ENCODE measurements around the gene SLF2. TPM values are rescaled to one million over a fixed set of nuclear protein-coding genes. Genes with fewer than 3 reads are reported as not detected.

Gene SLF2
- total RNA-seq, 1 donor = 39.1 TPM

DNA sequence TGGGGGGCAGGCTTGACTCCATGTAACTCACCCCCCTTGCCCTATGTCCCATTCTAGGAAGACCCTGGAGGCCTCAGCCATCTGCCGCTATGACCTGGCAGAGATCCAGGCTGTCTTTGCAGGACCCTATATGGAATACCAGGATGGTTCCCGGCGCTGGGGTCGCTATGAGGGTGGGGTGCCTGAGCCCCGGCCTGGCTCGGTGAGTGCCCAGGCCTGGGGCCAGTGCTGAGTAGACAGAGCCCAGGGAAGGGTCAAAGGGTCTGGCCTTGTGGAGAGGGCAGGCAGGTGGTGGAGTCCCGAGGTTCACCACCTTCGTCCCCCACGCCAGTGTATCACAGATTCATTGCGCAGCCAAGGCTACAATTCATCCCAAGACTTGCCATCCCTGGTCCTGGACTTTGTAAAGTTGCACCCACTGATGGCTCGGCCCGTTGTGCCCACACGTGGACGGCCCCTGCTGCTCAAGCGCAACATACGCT lies 67.1 kb downstream of the SLF2 start:
- Histone ChIP-seq H3K4me1 (ENCODE audit: insufficient read depth, low read length) (no peaks in the 10 kb centered on the region), H4K20me1 (ENCODE audit: insufficient read depth, low read length) (no peaks in the 10 kb centered on the region), H3K9me3 (ENCODE audit: low read depth, low read length) (no peaks in the 10 kb centered on the region), H3K27me3 (ENCODE audit: insufficient read depth, low read length) (no peaks in the 10 kb centered on the region), H2AFZ (ENCODE audit: low read length) (no peak overlapping the region), H3K27ac (ENCODE audit: low read depth, low read length) (no peak overlapping the region), H3K79me2 (ENCODE audit: insufficient read depth, low read length) (no peaks in the 10 kb centered on the region), H3K36me3 (ENCODE audit: insufficient read depth, low read length) (peaks cover 13% of the 10 kb centered on the region), H3K4me3 (ENCODE audit: insufficient read depth, low read length) (no peak overlapping the region), H3K4me2 (ENCODE audit: insufficient read depth, low read length) (no peak overlapping the region)
- TF ChIP-seq, protein P1, sequence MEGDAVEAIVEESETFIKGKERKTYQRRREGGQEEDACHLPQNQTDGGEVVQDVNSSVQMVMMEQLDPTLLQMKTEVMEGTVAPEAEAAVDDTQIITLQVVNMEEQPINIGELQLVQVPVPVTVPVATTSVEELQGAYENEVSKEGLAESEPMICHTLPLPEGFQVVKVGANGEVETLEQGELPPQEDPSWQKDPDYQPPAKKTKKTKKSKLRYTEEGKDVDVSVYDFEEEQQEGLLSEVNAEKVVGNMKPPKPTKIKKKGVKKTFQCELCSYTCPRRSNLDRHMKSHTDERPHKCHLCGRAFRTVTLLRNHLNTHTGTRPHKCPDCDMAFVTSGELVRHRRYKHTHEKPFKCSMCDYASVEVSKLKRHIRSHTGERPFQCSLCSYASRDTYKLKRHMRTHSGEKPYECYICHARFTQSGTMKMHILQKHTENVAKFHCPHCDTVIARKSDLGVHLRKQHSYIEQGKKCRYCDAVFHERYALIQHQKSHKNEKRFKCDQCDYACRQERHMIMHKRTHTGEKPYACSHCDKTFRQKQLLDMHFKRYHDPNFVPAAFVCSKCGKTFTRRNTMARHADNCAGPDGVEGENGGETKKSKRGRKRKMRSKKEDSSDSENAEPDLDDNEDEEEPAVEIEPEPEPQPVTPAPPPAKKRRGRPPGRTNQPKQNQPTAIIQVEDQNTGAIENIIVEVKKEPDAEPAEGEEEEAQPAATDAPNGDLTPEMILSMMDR (IDR thresholded peaks at IDR 0.05; ENCODE audit: extremely low read depth, low read depth, low read length) = no peak
- DNase-seq (ENCODE audit: insufficient read length, low spot score, missing footprints) = no peak

DNA sequence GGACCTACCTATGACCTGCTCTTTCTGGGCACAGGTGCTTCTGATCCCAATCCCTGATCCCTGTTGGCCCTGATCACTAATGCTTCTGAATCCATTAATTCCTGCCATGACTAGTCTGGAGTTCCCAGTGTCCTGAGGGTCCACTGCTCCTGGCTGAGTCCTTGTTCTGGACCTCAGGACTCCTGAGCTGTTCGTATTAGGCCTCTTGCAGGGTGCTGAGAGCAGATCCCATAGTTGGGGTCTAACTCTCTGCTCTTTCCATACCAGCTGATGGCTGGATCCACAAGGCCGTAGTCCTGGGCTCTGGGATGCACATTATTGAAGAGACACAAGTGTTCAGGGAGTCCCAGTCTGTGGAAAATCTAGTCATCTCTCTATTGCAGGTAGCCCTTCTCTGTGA lies 67.5 kb downstream of the SLF2 start:
- TF ChIP-seq, protein P1 (IDR thresholded peaks at IDR 0.05; ENCODE audit: extremely low read depth, low read depth, low read length) = no peak
- Histone ChIP-seq H3K27ac (ENCODE audit: low read depth, low read length) (no peak overlapping the region), H3K4me1 (ENCODE audit: insufficient read depth, low read length) (no peaks in the 10 kb centered on the region), H2AFZ (ENCODE audit: low read length) (no peak overlapping the region), H3K9me3 (ENCODE audit: low read depth, low read length) (no peaks in the 10 kb centered on the region), H4K20me1 (ENCODE audit: insufficient read depth, low read length) (no peaks in the 10 kb centered on the region), H3K4me3 (ENCODE audit: insufficient read depth, low read length) (no peak overlapping the region), H3K4me2 (ENCODE audit: insufficient read depth, low read length) (no peak overlapping the region), H3K36me3 (ENCODE audit: insufficient read depth, low read length) (peaks cover 18% of the 10 kb centered on the region), H3K27me3 (ENCODE audit: insufficient read depth, low read length) (no peaks in the 10 kb centered on the region), H3K79me2 (ENCODE audit: insufficient read depth, low read length) (no peaks in the 10 kb centered on the region)
- no peak for DNase-seq (ENCODE audit: insufficient read length, low spot score, missing footprints)

DNA sequence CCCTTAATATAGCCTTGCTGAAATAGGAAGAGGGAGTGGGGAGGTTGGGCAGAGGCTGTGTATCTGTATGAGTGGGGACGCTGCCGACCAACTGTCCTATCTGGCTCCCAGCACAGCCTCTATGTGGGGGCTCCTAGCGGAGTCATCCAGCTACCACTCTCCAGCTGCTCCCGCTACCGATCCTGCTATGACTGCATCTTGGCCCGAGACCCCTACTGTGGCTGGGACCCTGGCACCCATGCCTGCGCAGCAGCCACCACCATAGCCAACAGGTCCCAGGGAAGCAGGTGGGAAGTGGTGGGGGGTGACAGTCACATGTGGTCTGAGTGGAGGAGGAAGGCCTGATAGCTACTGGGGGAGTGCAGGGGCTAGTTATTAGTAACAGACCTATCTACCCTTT lies 67.9 kb downstream of the SLF2 start:
- Histone ChIP-seq H3K27me3 (ENCODE audit: insufficient read depth, low read length) (no peaks in the 10 kb centered on the region), H3K4me3 (ENCODE audit: insufficient read depth, low read length) (no peak overlapping the region), H3K4me1 (ENCODE audit: insufficient read depth, low read length) (no peaks in the 10 kb centered on the region), H3K27ac (ENCODE audit: low read depth, low read length) (no peak overlapping the region), H4K20me1 (ENCODE audit: insufficient read depth, low read length) (no peaks in the 10 kb centered on the region), H2AFZ (ENCODE audit: low read length) (no peak overlapping the region), H3K9me3 (ENCODE audit: low read depth, low read length) (no peaks in the 10 kb centered on the region), H3K36me3 (ENCODE audit: insufficient read depth, low read length) (peaks cover 19% of the 10 kb centered on the region), H3K4me2 (ENCODE audit: insufficient read depth, low read length) (no peak overlapping the region), H3K79me2 (ENCODE audit: insufficient read depth, low read length) (no peaks in the 10 kb centered on the region)
- TF ChIP-seq, protein P1 (IDR thresholded peaks at IDR 0.05; ENCODE audit: extremely low read depth, low read depth, low read length) = no peak
- no peak for DNase-seq (ENCODE audit: insufficient read length, low spot score, missing footprints)

DNA sequence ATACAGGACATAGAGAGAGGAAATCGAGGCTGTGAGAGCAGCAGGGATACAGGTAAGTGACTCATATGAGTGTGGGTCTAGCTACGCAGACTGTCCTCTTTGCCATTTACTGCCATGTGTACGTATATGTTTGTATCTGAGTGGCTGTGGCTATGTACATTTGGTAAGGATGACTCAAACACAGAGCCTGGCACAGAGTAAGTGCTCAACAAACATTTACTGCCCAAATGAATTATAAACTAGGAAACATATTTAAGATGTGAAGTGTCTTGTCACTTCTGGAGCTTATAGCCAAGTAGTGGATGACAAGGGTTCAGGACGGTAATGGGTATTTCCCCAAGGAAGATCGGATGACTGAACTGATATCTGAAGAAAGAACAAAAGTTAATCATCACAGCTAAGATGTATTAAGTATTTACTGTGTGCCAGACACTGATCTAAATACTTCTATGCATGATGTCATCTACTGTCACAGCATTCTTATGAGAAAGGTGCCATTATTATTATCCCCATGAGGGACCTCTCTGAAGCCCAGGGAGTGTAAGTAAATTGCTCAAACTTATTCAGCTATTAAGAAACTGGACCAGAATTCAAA lies 68.5 kb downstream of the SLF2 start:
- H3K9me3 ChIP-seq (ENCODE audit: low read depth, low read length) = no peaks in the 10 kb centered on the region
- TF ChIP-seq, protein P1 (IDR thresholded peaks at IDR 0.05; ENCODE audit: extremely low read depth, low read depth, low read length) = no peak
- no peak overlapping the region for H3K27ac ChIP-seq (ENCODE audit: low read depth, low read length)
- H3K79me2 ChIP-seq (ENCODE audit: insufficient read depth, low read length) = peaks cover 5% of the 10 kb centered on the region
- H3K4me3 ChIP-seq (ENCODE audit: insufficient read depth, low read length) = no peak overlapping the region
- no peak for DNase-seq (ENCODE audit: insufficient read length, low spot score, missing footprints)
- H3K4me1 ChIP-seq (ENCODE audit: insufficient read depth, low read length) = peaks cover 4% of the 10 kb centered on the region
- no peaks in the 10 kb centered on the region for H4K20me1 ChIP-seq (ENCODE audit: insufficient read depth, low read length)
- H3K4me2 ChIP-seq (ENCODE audit: insufficient read depth, low read length) = no peak overlapping the region
- no peaks in the 10 kb centered on the region for H3K27me3 ChIP-seq (ENCODE audit: insufficient read depth, low read length)
- no peak overlapping the region for H2AFZ ChIP-seq (ENCODE audit: low read length)
- H3K36me3 ChIP-seq (ENCODE audit: insufficient read depth, low read length) = peaks cover 19% of the 10 kb centered on the region

All from osteoblast (primary cell).